HepG2 (cell line): Measurements from ENCODE around the gene DNAJC13. TPM values are rescaled to one million over a fixed set of nuclear protein-coding genes. Genes with fewer than 3 reads are reported as not detected.

Experiments
- ATAC-seq: fragments of 200-7000 bp; cut with Tn5 transposase; 3 replicates; pipeline ENCODE4 v1.9.1; 2020; ENCODE audit warnings: mild to moderate bottlenecking, moderate library complexity
- BruUV-seq: library from RNA; stranded (reverse); fragments of 400-500 nt; replicated peaks from 2 replicates; lab custom pipeline; 2021; lab: Mats Ljungman, UMichigan
- CTCF ChIA-PET: fragments of 300-600 bp; formaldehyde crosslinking; extraction: SDS; loops from one replicate; lab custom pipeline; 2021; ENCODE audit warnings: low total read pairs, inconsistent platforms, low intra/inter-chr PET ratio; lab: Yijun Ruan, JAX
- POLR2A ChIA-PET: fragments of 350-600 bp; sonication (Branson Sonifier 250); formaldehyde crosslinking; loops from one replicate; lab custom pipeline; 2020; ENCODE audit warnings: antibody characterized with exemption, inconsistent platforms; lab: Yijun Ruan, JAX
- DNase-seq: peaks from one replicate; pipeline ENCODE4 v3.0.0-alpha.2; 2015; ENCODE audit warnings: low spot score
- FAIRE-seq: peaks from 3 replicates; lab custom pipeline; 2011; peaks lifted over from hg19 to GRCh38; lab: Jason Lieb, UNC
- H2AFZ ChIP-seq: one replicate; pipeline ENCODE4 v1.6.1; 2011; ENCODE audit warnings: low read length, inconsistent platforms
- H3K27ac ChIP-seq: fragments of 300-600 bp; 3 replicates; pipeline ENCODE4 v1.8.0; 2011; ENCODE audit warnings: mixed run types, mild to moderate bottlenecking, mixed read lengths, low read length, inconsistent platforms; ENCODE audit not compliant: insufficient read depth; ENCODE audit errors: extremely low read length
- H3K27me3 ChIP-seq, 2 experiments: fragments of 200-600 bp in 1 of 2; 2 replicates in 1 of 2; 3 replicates in 1 of 2; pipeline versions ENCODE4 v1.6.0 to v1.8.0; 2011; ENCODE audit warnings: low read length in 2 of 2, mild to moderate bottlenecking in 2 of 2, moderate library complexity in 2 of 2, inconsistent platforms in 1 of 2; ENCODE audit not compliant: insufficient read depth in 2 of 2, control insufficient read depth in 1 of 2
- H3K36me3 ChIP-seq, 2 experiments: fragments of 200-600 bp in 1 of 2; replicated peaks in 1 of 2; 2 replicates in 1 of 2; 3 replicates in 1 of 2; pipeline versions ENCODE4 v1.5.1 to v1.8.0; 2011; ENCODE audit warnings: low read length in 2 of 2, inconsistent platforms in 1 of 2; ENCODE audit not compliant: insufficient read depth in 2 of 2, control insufficient read depth in 1 of 2
- H3K4me1 ChIP-seq: 2 replicates; pipeline ENCODE4 v1.5.1; 2012; ENCODE audit warnings: low read length, inconsistent platforms; ENCODE audit not compliant: insufficient read depth
- H3K4me2 ChIP-seq: 2 replicates; pipeline ENCODE4 v1.6.0; 2011; ENCODE audit warnings: low read depth, low read length, inconsistent platforms
- H3K4me3 ChIP-seq, 3 experiments: fragments of 200-600 bp in 1 of 3; sonication (generic), shearing (Covaris generic) in 1 of 3; replicated peaks in 1 of 3; 2 replicates each; pipeline ENCODE4 v1.5.1; 2011 to 2016; ENCODE audit warnings: low read length in 3 of 3, inconsistent platforms in 2 of 3, low read depth in 2 of 3, mild to moderate bottlenecking in 2 of 3, control low read depth in 1 of 3, mixed read lengths in 1 of 3; ENCODE audit not compliant: insufficient read depth in 1 of 3
- H3K79me2 ChIP-seq: one replicate; pipeline ENCODE4 v1.6.1; 2011; ENCODE audit warnings: low read length, inconsistent platforms; ENCODE audit not compliant: insufficient read depth
- H3K9ac ChIP-seq: 2 replicates; pipeline ENCODE4 v1.6.0; 2011; ENCODE audit warnings: mild to moderate bottlenecking, low read depth, low read length, inconsistent platforms; ENCODE audit not compliant: insufficient read depth
- H3K9me3 ChIP-seq: 2 replicates; pipeline ENCODE4 v1.5.1; 2012; ENCODE audit warnings: mild to moderate bottlenecking, low read length
- H4K20me1 ChIP-seq: 2 replicates; pipeline ENCODE4 v1.6.0; 2011; ENCODE audit warnings: inconsistent platforms, mild to moderate bottlenecking, low read length, moderate library complexity; ENCODE audit not compliant: insufficient read depth
- EHMT2 ChIP-seq: fragments of 200-600 bp; sonication (generic); IDR thresholded peaks from 2 replicates; pipeline ENCODE4 v1.7.0; 2017; ENCODE audit warnings: antibody characterized with exemption, low read depth, low read length, borderline replicate concordance
- NFIB ChIP-seq: sonication (generic); formaldehyde crosslinking; IDR thresholded peaks from 2 replicates; pipeline ENCODE4 v1.9.0; 2021; ENCODE audit warnings: missing genetic modification reagents, mild to moderate bottlenecking, borderline replicate concordance
- PLRG1 ChIP-seq: fragments of 450-650 bp; conservative IDR thresholded peaks from 2 replicates; pipeline ENCODE4 v1.6.1; 2016
- SALL1 ChIP-seq: sonication (generic); formaldehyde crosslinking; IDR thresholded peaks from 2 replicates; pipeline ENCODE4 v1.8.0; 2022; ENCODE audit warnings: mild to moderate bottlenecking, missing genetic modification reagents
- SKI ChIP-seq: fragments of 450-650 bp; IDR thresholded peaks from one replicate; pipeline ENCODE4 v1.6.1; 2018; ENCODE audit warnings: mild to moderate bottlenecking; ENCODE audit not compliant: partially characterized antibody
- ZFP90 ChIP-seq: sonication (generic); formaldehyde crosslinking; IDR thresholded peaks from 2 replicates; pipeline ENCODE4 v1.8.0; 2022; ENCODE audit warnings: missing genetic modification reagents, mild to moderate bottlenecking, inconsistent platforms, borderline replicate concordance
- ZFX ChIP-seq: sonication (generic); formaldehyde crosslinking; IDR thresholded peaks from 2 replicates; pipeline ENCODE4 v1.4.0; 2020; ENCODE audit warnings: mild to moderate bottlenecking, low read depth, missing genetic modification reagents, moderate library complexity
- ZNF652 ChIP-seq: IDR thresholded peaks from 2 replicates; pipeline ENCODE4 v1.6.1; 2016; ENCODE audit warnings: low read depth, borderline replicate concordance
- ZNF766 ChIP-seq: sonication (generic); formaldehyde crosslinking; IDR thresholded peaks from 2 replicates; pipeline ENCODE4 v1.5.0; 2020; ENCODE audit warnings: missing genetic modification reagents, borderline replicate concordance
- WGBS: methylation state at CpG from one replicate; pipeline ENCODE4 v1.1.6; 2017; ENCODE audit warnings: low lambda C conversion rate; 5-methylcytosine and 5-hydroxymethylcytosine counted together
- in situ Hi-C: cut with HindIII; loops from 2 replicates; pipeline ENCODE4 v1.10.0; 2017; ENCODE audit warnings: low pct_unique_long_range_greater_than_20kb; ENCODE audit not compliant: extremely low pct_ligation_motif_present
- intact Hi-C: fragments of 100-400 bp; cut with micrococcal nuclease; formaldehyde crosslinking; loops from one replicate; pipeline ENCODE4 v1.10.0; 2022; ENCODE audit not compliant: unreplicated experiment
- polyA plus RNA-seq, 8 experiments: library from polyadenylated mRNA; depleted of rRNA in 3 of 8; stranded (reverse) in 7 of 8; unstranded in 1 of 8; fragments of >200 nt; fragmentation: Illumina TruSeq in 4 of 8; extraction: Trizol in 4 of 8; gene quantifications; 2 replicates each; pipeline versions ENCODE4 v1.2.1 to v1.2.3, GENCODE V29; 2011 to 2016; ENCODE audit warnings: low read depth in 4 of 8, missing spikeins in 1 of 8, mixed read lengths in 1 of 8; ENCODE audit not compliant: insufficient read depth in 1 of 8
- total RNA-seq, 5 experiments: library from RNA; depleted of rRNA; stranded (reverse); fragments of >200 nt; fragmentation: Illumina TruSeq; extraction: Trizol; gene quantifications; 2 replicates each; pipeline ENCODE4 v1.2.3, GENCODE V29; 2016; ENCODE audit warnings: low read depth in 1 of 5
- TF ChIP-seq, protein P1 (sequence below): sonication (generic); formaldehyde crosslinking; IDR thresholded peaks from 2 replicates; pipeline ENCODE4 v1.4.0; 2020; ENCODE audit warnings: missing genetic modification reagents, borderline replicate concordance
- TF ChIP-seq, protein P2 (sequence below), 2 experiments: sonication (generic) in 1 of 2; formaldehyde crosslinking in 1 of 2; IDR thresholded peaks; 2 replicates each; pipeline versions ENCODE4 v1.4.0 to v1.6.1; 2018 to 2020; ENCODE audit warnings: missing genetic modification reagents in 2 of 2, borderline replicate concordance in 1 of 2, low read depth in 1 of 2, mild to moderate bottlenecking in 1 of 2, missing biosample characterization in 1 of 2
- TF ChIP-seq, protein P3 (sequence below): sonication (generic); formaldehyde crosslinking; IDR thresholded peaks from 2 replicates; pipeline ENCODE4 v1.4.0; 2020; ENCODE audit warnings: missing genetic modification reagents, mild to moderate bottlenecking, borderline replicate concordance

The DNAJC13 gene
- total and polyA plus RNA-seq, 2 of the 13 experiments (the other 11 are each of a cell fraction or from before 2014, with no cell fraction given), result 9.1 to 26.2 TPM

DNA sequence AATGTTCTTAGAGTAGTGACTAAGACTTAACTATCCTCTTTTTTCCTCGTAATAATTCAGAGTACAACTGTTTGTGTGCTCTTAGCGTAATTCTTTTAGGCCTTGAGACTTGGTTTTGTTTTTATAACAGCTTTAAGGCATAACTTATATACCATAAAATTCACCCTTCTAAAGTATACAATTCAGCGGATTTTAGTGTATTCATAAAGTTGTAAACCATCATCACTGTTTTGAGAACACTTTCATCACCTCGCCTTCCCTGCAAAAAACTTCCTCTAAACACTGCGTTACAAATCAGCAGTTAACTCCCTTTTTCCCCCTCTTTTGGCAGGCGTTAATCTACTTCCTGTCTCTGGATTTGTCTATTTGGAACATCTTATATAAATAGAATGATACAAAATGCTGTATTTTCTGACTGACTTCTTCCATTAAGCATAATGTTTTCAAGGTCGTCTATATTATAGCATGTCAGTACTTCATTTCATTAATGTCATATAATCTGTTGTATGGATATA, 18.7 kb downstream of the DNAJC13 start:
- CTCF ChIA-PET, result no interaction called here
- Histone ChIP-seq H3K4me2 (no peak overlapping the region), H3K9me3 (no peaks in the 10 kb centered on the region), H3K4me3 (no peak overlapping the region), H3K9ac (no peak overlapping the region), H3K27ac (no peak overlapping the region), H3K4me1 (no peaks in the 10 kb centered on the region), H3K79me2 (no peaks in the 10 kb centered on the region), H3K36me3 (no peaks in the 10 kb centered on the region), H2AFZ (no peak overlapping the region), H3K27me3 (no peaks in the 10 kb centered on the region; a peak in 1 of 5 replicates), H4K20me1 (no peaks in the 10 kb centered on the region)
- ATAC-seq (no peak), DNase-seq (no peak), FAIRE-seq (no peak)
- in situ Hi-C loops, result no loop called here
- intact Hi-C loops, result no loop called here
- POLR2A ChIA-PET, result no interaction called here
- no TSS peak for BruUV-seq
- 96% methylated on average over 7 of the region's 7 CpGs for WGBS
- TF ChIP-seq, protein P1, sequence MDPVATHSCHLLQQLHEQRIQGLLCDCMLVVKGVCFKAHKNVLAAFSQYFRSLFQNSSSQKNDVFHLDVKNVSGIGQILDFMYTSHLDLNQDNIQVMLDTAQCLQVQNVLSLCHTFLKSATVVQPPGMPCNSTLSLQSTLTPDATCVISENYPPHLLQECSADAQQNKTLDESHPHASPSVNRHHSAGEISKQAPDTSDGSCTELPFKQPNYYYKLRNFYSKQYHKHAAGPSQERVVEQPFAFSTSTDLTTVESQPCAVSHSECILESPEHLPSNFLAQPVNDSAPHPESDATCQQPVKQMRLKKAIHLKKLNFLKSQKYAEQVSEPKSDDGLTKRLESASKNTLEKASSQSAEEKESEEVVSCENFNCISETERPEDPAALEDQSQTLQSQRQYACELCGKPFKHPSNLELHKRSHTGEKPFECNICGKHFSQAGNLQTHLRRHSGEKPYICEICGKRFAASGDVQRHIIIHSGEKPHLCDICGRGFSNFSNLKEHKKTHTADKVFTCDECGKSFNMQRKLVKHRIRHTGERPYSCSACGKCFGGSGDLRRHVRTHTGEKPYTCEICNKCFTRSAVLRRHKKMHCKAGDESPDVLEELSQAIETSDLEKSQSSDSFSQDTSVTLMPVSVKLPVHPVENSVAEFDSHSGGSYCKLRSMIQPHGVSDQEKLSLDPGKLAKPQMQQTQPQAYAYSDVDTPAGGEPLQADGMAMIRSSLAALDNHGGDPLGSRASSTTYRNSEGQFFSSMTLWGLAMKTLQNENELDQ (CRISPR knock-in tag), result no peak
- no peak for TF ChIP-seq ZFP90 (CRISPR knock-in tag)
- TF ChIP-seq SKI, result no peak
- TF ChIP-seq, protein P2, sequence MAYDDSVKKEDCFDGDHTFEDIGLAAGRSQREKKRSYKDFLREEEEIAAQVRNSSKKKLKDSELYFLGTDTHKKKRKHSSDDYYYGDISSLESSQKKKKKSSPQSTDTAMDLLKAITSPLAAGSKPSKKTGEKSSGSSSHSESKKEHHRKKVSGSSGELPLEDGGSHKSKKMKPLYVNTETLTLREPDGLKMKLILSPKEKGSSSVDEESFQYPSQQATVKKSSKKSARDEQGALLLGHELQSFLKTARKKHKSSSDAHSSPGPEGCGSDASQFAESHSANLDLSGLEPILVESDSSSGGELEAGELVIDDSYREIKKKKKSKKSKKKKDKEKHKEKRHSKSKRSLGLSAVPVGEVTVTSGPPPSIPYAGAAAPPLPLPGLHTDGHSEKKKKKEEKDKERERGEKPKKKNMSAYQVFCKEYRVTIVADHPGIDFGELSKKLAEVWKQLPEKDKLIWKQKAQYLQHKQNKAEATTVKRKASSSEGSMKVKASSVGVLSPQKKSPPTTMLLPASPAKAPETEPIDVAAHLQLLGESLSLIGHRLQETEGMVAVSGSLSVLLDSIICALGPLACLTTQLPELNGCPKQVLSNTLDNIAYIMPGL (CRISPR knock-in tag; IDR thresholded peaks at IDR 0.05; ENCODE audit: borderline replicate concordance in 1 of 2, low read depth in 1 of 2), result no peak
- TF ChIP-seq ZNF766, result no peak
- no peak for TF ChIP-seq ZFX (CRISPR knock-in tag)
- no peak for TF ChIP-seq NFIB (CRISPR knock-in tag)
- no peak for TF ChIP-seq SALL1 (CRISPR knock-in tag)
- TF ChIP-seq PLRG1, result no peak
- no peak for TF ChIP-seq ZNF652 (CRISPR knock-in tag)
- no peak for TF ChIP-seq EHMT2
- TF ChIP-seq, protein P3, sequence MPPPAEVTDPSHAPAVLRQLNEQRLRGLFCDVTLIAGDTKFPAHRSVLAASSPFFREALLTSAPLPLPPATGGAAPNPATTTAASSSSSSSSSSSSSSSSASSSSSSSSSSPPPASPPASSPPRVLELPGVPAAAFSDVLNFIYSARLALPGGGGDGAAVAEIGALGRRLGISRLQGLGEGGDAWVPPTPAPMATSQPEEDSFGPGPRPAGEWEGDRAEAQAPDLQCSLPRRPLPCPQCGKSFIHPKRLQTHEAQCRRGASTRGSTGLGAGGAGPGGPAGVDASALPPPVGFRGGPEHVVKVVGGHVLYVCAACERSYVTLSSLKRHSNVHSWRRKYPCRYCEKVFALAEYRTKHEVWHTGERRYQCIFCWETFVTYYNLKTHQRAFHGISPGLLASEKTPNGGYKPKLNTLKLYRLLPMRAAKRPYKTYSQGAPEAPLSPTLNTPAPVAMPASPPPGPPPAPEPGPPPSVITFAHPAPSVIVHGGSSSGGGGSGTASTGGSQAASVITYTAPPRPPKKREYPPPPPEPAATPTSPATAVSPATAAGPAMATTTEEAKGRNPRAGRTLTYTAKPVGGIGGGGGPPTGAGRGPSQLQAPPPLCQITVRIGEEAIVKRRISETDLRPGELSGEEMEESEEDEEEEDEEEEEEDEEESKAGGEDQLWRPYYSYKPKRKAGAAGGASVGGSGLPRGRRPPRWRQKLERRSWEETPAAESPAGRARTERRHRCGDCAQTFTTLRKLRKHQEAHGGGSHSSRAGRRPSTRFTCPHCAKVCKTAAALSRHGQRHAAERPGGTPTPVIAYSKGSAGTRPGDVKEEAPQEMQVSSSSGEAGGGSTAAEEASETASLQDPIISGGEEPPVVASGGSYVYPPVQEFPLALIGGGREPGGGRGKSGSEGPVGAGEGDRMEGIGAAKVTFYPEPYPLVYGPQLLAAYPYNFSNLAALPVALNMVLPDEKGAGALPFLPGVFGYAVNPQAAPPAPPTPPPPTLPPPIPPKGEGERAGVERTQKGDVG (CRISPR knock-in tag), result no peak
